Skin of body (tissue), 2 donors: ENCODE data around the gene NUBPL. TPM values are rescaled to one million over a fixed set of nuclear protein-coding genes. Genes with fewer than 3 reads are reported as not detected.
A peak's percentile ranks its signal among the peaks of the same experiment; 100 is the strongest.
"Not testable (repeated sequence)": the region's sequence is repeated elsewhere in the genome, so short reads cannot be mapped to it uniquely, and the experiment has no call there.

Experiments
- DNase-seq: peaks from one replicate; lab custom pipeline; 2025; lab: John Stamatoyannopoulos, UW
- total RNA-seq: library from RNA; depleted of rRNA; stranded (reverse); fragments of >200 nt; gene quantifications from one replicate; pipeline ENCODE4 v1.2.3, GENCODE V29; 2014

The NUBPL gene
- total RNA-seq, 1 donor from 2014 or later, result 12.5 TPM

GRCh38 chr14:31876741-31877140 lies 315.5 kb downstream of the NUBPL start:
- no peak for DNase-seq

- DNase-seq, result peak; percentile 80
Measured at GRCh38 chr14:31877255-31877798, 316.1 kb downstream of the NUBPL start.

GRCh38 chr14:31879661-31880348 lies 318.6 kb downstream of the NUBPL start:
- no peak for DNase-seq

- DNase-seq, result no peak
Measured at GRCh38 chr14:31880935-31881334, 319.7 kb downstream of the NUBPL start.

GRCh38 chr14:31881531-31882310 lies 320.5 kb downstream of the NUBPL start:
- DNase-seq, result no peak

GRCh38 chr14:31884238-31884637 lies 323.0 kb downstream of the NUBPL start:
- no peak for DNase-seq

- DNase-seq, result no peak
Measured at GRCh38 chr14:31884776-31885379, 323.7 kb downstream of the NUBPL start.

- DNase-seq, result no peak
Measured at GRCh38 chr14:31886156-31886835, 325.1 kb downstream of the NUBPL start.

- no peak for DNase-seq
Measured at GRCh38 chr14:31887929-31888580, 326.9 kb downstream of the NUBPL start.

GRCh38 chr14:31889297-31889696 lies 328.1 kb downstream of the NUBPL start:
- DNase-seq, result no peak

GRCh38 chr14:31890202-31890601 lies 329.0 kb downstream of the NUBPL start:
- not testable (repeated sequence) for DNase-seq

GRCh38 chr14:31893221-31893757 lies 332.1 kb downstream of the NUBPL start:
- DNase-seq, result no peak

GRCh38 chr14:31894351-31894750 lies 333.1 kb downstream of the NUBPL start:
- no peak for DNase-seq

- DNase-seq, result peak; percentile 28
Measured at GRCh38 chr14:31895206-31895605, 334.0 kb downstream of the NUBPL start.

- no peak for DNase-seq
Measured at GRCh38 chr14:31895646-31896045, 334.4 kb downstream of the NUBPL start.

- no peak for DNase-seq
Measured at GRCh38 chr14:31897581-31898186, 336.5 kb downstream of the NUBPL start.

GRCh38 chr14:31898838-31899528 lies 337.8 kb downstream of the NUBPL start:
- no peak for DNase-seq

GRCh38 chr14:31902002-31902401 lies 340.8 kb downstream of the NUBPL start:
- no peak for DNase-seq

GRCh38 chr14:31902945-31903646 lies 341.9 kb downstream of the NUBPL start:
- DNase-seq, result no peak
